OCI-LY1 (cell line): ENCODE results near the gene IL1R2.

Experiments used
- H2AFZ ChIP-seq: fragments of 200-600 bp; sonication (generic), shearing (Covaris generic); 2 replicates; pipeline ENCODE4 v1.6.0; 2014; ENCODE audit warnings: antibody characterized with exemption, mild to moderate bottlenecking, low read length
- H3F3A ChIP-seq: fragments of 200-600 bp; sonication (generic), shearing (Covaris generic); 2 replicates; pipeline ENCODE4 v1.6.0; 2014; ENCODE audit warnings: mild to moderate bottlenecking, antibody characterized with exemption, low read length, moderate library complexity; ENCODE audit not compliant: insufficient read depth
- H3K27ac ChIP-seq: fragments of 200-600 bp; sonication (generic); 2 replicates; pipeline ENCODE4 v1.5.1; 2014; ENCODE audit warnings: low read length, mixed run types, mild to moderate bottlenecking, low read depth; ENCODE audit not compliant: poor library complexity, severe bottlenecking
- H3K27me3 ChIP-seq: fragments of 200-600 bp; sonication (generic); 2 replicates; pipeline ENCODE4 v1.6.0; 2014; ENCODE audit warnings: antibody characterized with exemption, mild to moderate bottlenecking, low read length, moderate library complexity; ENCODE audit not compliant: insufficient read depth
- H3K36me3 ChIP-seq: fragments of 200-600 bp; sonication (generic); 2 replicates; pipeline ENCODE4 v1.6.1; 2014; ENCODE audit warnings: mild to moderate bottlenecking, antibody characterized with exemption, low read length, moderate library complexity, mixed read lengths; ENCODE audit not compliant: insufficient read depth
- H3K4me1 ChIP-seq: fragments of 200-600 bp; sonication (generic); 2 replicates; pipeline ENCODE4 v1.5.1; 2014; ENCODE audit warnings: mild to moderate bottlenecking, low read length, moderate library complexity; ENCODE audit not compliant: insufficient read depth, severe bottlenecking
- H3K4me2 ChIP-seq: fragments of 200-600 bp; sonication (generic), shearing (Covaris generic); 2 replicates; pipeline ENCODE4 v1.6.1; 2014; ENCODE audit warnings: low read length
- H3K4me3 ChIP-seq: fragments of 200-600 bp; sonication (generic); 2 replicates; pipeline ENCODE4 v1.5.1; 2014; ENCODE audit warnings: low read length, low read depth, mild to moderate bottlenecking, mixed read lengths; ENCODE audit not compliant: poor library complexity, severe bottlenecking
- H3K79me2 ChIP-seq: fragments of 200-600 bp; shearing (Covaris generic); 2 replicates; pipeline ENCODE4 v1.6.1; 2016; ENCODE audit warnings: mixed run types, low read length, mixed read lengths; ENCODE audit not compliant: insufficient read depth
- H3K9ac ChIP-seq: fragments of 200-600 bp; sonication (generic), shearing (Covaris generic); 2 replicates; pipeline ENCODE4 v1.6.1; 2014; ENCODE audit warnings: mild to moderate bottlenecking, low read length, mixed read lengths
- H3K9me2 ChIP-seq: fragments of 200-600 bp; sonication (generic), shearing (Covaris generic); 2 replicates; pipeline ENCODE4 v1.6.1; 2014; ENCODE audit warnings: low read depth, mild to moderate bottlenecking, low read length, mixed read lengths
- H3K9me3 ChIP-seq: fragments of 200-600 bp; shearing (Covaris generic); 2 replicates; pipeline ENCODE4 v1.6.1; 2014; ENCODE audit warnings: low read length, mixed read lengths
- H4K20me1 ChIP-seq: fragments of 200-600 bp; sonication (generic), shearing (Covaris generic); 2 replicates; pipeline ENCODE4 v1.6.0; 2016; ENCODE audit warnings: mild to moderate bottlenecking, low read length; ENCODE audit not compliant: insufficient read depth
- CTCF ChIP-seq: fragments of 200-600 bp; sonication (generic), shearing (Covaris generic); IDR thresholded peaks from 2 replicates; pipeline ENCODE4 v1.5.1; 2017; ENCODE audit warnings: mild to moderate bottlenecking, antibody characterized with exemption, low read length, moderate library complexity, mixed read lengths
- EZH2 ChIP-seq: fragments of 200-600 bp; sonication (generic), shearing (Covaris generic); IDR thresholded peaks from 2 replicates; pipeline ENCODE4 v1.8.0; 2017; ENCODE audit warnings: borderline replicate concordance, mixed run types, mild to moderate bottlenecking, antibody characterized with exemption, low read length, moderate library complexity, mixed read lengths

The IL1R2 gene

GRCh38 chr2:101993772-101994171, 2.0 kb downstream of the IL1R2 start:
- H3K4me3 ChIP-seq, result no peak overlapping the region
- H4K20me1 ChIP-seq, result no peaks in the 10 kb centered on the region
- H3K4me1 ChIP-seq, result no peaks in the 10 kb centered on the region
- no peak overlapping the region for H2AFZ ChIP-seq
- no peak for TF ChIP-seq EZH2
- H3K27ac ChIP-seq, result no peak overlapping the region
- H3K4me2 ChIP-seq, result no peak overlapping the region
- H3K27me3 ChIP-seq, result no peaks in the 10 kb centered on the region; the same call in 1 of the 2 replicates
- H3K9ac ChIP-seq, result no peak overlapping the region
- no peaks in the 10 kb centered on the region for H3K36me3 ChIP-seq
- no peaks in the 10 kb centered on the region for H3F3A ChIP-seq
- no peaks in the 10 kb centered on the region for H3K9me2 ChIP-seq
- H3K79me2 ChIP-seq, result no peaks in the 10 kb centered on the region
- H3K9me3 ChIP-seq, result no peaks in the 10 kb centered on the region

DNA sequence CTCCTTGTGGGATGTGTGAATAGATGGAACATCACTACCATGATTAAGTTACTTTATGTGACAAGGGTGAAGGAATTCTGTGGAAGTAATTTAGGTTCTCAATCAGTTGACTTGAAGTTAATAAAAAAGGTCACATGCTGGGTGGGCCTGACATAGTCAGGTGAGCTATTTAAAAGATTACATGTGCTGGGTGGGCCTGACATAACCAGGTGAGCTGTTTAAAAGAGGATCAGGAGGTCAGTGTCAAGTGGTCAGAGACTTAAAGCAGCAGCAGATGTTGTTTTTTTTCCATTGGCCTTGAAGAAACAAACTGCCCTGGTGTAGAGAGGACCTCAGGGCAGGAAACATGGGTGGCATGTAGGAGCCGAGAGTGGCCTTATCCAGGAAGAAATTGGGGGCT, 3.3 kb downstream of the IL1R2 start:
- Histone ChIP-seq H3K27me3 (no peaks in the 10 kb centered on the region; the same call in 1 of the 2 replicates), H3K4me2 (no peak overlapping the region), H3K4me3 (no peak overlapping the region), H3F3A (no peaks in the 10 kb centered on the region), H3K9me3 (no peaks in the 10 kb centered on the region), H3K27ac (no peak overlapping the region), H3K4me1 (no peaks in the 10 kb centered on the region), H3K9ac (no peak overlapping the region), H4K20me1 (no peaks in the 10 kb centered on the region), H3K36me3 (no peaks in the 10 kb centered on the region), H3K9me2 (no peaks in the 10 kb centered on the region), H2AFZ (no peak overlapping the region), H3K79me2 (no peaks in the 10 kb centered on the region)
- no peak for TF ChIP-seq EZH2
- TF ChIP-seq CTCF, result no peak

DNA sequence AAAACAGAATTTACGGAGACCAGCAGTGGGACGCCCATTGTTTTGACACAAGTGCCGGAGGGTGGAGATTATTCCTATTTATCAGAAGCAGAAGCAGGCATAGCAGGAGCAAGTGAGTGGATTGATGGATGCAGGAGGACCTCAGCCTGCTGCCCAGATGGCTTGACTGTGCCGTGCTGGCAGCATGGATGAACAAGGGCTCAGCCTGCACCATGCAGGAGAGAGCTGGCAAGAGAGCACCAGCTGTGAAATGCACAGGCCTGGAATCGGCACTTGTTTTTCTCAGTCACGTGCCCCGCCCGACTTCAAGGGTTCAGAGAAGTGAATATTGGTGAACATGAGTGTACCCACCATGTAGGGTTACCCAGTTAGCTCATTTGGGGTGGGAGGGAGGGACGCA, 4.0 kb downstream of the IL1R2 start:
- no peaks in the 10 kb centered on the region for H3F3A ChIP-seq
- H3K9me2 ChIP-seq, result no peaks in the 10 kb centered on the region
- no peaks in the 10 kb centered on the region for H3K79me2 ChIP-seq
- H3K36me3 ChIP-seq, result no peaks in the 10 kb centered on the region
- H3K4me3 ChIP-seq, result no peak overlapping the region
- no peak overlapping the region for H3K4me2 ChIP-seq
- H3K9ac ChIP-seq, result no peak overlapping the region
- no peak overlapping the region for H3K27ac ChIP-seq
- no peak for TF ChIP-seq EZH2
- TF ChIP-seq CTCF, result no peak
- no peak overlapping the region for H2AFZ ChIP-seq
- H3K9me3 ChIP-seq, result no peaks in the 10 kb centered on the region
- H4K20me1 ChIP-seq, result no peaks in the 10 kb centered on the region
- H3K4me1 ChIP-seq, result no peaks in the 10 kb centered on the region
- no peaks in the 10 kb centered on the region; the same call in 1 of the 2 replicates for H3K27me3 ChIP-seq

DNA sequence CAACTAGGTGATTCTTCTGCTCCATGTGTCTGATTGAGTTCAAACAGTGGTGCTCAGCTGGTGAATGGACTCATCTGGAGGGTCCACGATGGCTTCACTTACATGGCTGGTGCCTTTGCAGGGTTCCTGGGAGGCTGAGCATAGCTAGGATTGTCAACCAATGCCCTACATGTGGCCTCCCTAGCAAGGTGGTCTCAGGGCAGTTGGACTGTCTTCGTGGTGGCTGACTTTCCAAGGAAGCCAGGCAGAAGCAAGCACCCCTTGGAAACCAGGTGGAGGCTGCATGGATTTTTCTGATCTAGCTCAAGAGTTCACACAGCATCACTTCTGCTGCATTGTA, 6.8 kb downstream of the IL1R2 start:
- no peak overlapping the region for H3K4me2 ChIP-seq
- no peaks in the 10 kb centered on the region for H3K36me3 ChIP-seq
- no peaks in the 10 kb centered on the region for H3F3A ChIP-seq
- no peaks in the 10 kb centered on the region for H3K9me3 ChIP-seq
- no peak overlapping the region for H3K27ac ChIP-seq
- no peak overlapping the region for H3K4me3 ChIP-seq
- TF ChIP-seq EZH2 (no peak), CTCF (no peak)
- H3K79me2 ChIP-seq, result no peaks in the 10 kb centered on the region
- no peaks in the 10 kb centered on the region for H3K9me2 ChIP-seq
- H2AFZ ChIP-seq, result no peak overlapping the region
- no peaks in the 10 kb centered on the region for H4K20me1 ChIP-seq
- H3K9ac ChIP-seq, result no peak overlapping the region
- no peaks in the 10 kb centered on the region; the same call in 1 of the 2 replicates for H3K27me3 ChIP-seq
- no peaks in the 10 kb centered on the region for H3K4me1 ChIP-seq
